Measurements from ENCODE around the gene ITPR2. TPM values are rescaled to one million over a fixed set of nuclear protein-coding genes. Genes with fewer than 3 reads are reported as not detected.

The ITPR2 gene
- total and polyA plus RNA-seq, 2 of the 13 experiments (the other 11 are each of a cell fraction or from before 2014, with no cell fraction given) = 31.9 to 81.9 TPM

- TF ChIP-seq, protein P1, sequence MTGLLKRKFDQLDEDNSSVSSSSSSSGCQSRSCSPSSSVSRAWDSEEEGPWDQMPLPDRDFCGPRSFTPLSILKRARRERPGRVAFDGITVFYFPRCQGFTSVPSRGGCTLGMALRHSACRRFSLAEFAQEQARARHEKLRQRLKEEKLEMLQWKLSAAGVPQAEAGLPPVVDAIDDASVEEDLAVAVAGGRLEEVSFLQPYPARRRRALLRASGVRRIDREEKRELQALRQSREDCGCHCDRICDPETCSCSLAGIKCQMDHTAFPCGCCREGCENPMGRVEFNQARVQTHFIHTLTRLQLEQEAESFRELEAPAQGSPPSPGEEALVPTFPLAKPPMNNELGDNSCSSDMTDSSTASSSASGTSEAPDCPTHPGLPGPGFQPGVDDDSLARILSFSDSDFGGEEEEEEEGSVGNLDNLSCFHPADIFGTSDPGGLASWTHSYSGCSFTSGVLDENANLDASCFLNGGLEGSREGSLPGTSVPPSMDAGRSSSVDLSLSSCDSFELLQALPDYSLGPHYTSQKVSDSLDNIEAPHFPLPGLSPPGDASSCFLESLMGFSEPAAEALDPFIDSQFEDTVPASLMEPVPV (CRISPR knock-in tag; IDR thresholded peaks at IDR 0.05) = 0 out of 2 replicates have a peak, but pooled peaks have one; percentile 68
- TF ChIP-seq DMAP1 (CRISPR knock-in tag; IDR thresholded peaks at IDR 0.05) = peak; percentile 67; the same call in 1 of the 2 replicates
- TF ChIP-seq ZSCAN29 (CRISPR knock-in tag; conservative IDR thresholded peaks at IDR 0.05) = 0 out of 2 replicates have a peak, but pooled peaks have one; percentile 29
- TF ChIP-seq ARID3A (IDR thresholded peaks at IDR 0.05; ENCODE audit: low read depth, low read length) = peak; percentile 56; the same call in 1 of the 2 replicates
- peak; percentile 84 for TF ChIP-seq TEAD3 (CRISPR knock-in tag; optimal IDR thresholded peaks at IDR 0.05; ENCODE audit: borderline replicate concordance)
- peak; percentile 69; the same call in 1 of the 2 replicates for TF ChIP-seq KLF6 (CRISPR knock-in tag; IDR thresholded peaks at IDR 0.05)
- peak; percentile 74 for TF ChIP-seq ZEB1 (IDR thresholded peaks at IDR 0.05; ENCODE audit: insufficient replicate concordance, low read depth)
- TF ChIP-seq ZBTB1 (CRISPR knock-in tag; IDR thresholded peaks at IDR 0.05; ENCODE audit: borderline replicate concordance) = no peak
- TF ChIP-seq DNMT1 (CRISPR knock-in tag; IDR thresholded peaks at IDR 0.05) = no peak
- peak; percentile 15; the same call in 1 of the 2 replicates for TF ChIP-seq ATF3 (CRISPR knock-in tag; IDR thresholded peaks at IDR 0.05)
- peak; percentile 98 for TF ChIP-seq CREM (IDR thresholded peaks at IDR 0.05)
- no peak for TF ChIP-seq CREM (CRISPR knock-in tag; IDR thresholded peaks at IDR 0.05)
- TF ChIP-seq MIER3 (CRISPR knock-in tag; IDR thresholded peaks at IDR 0.05; ENCODE audit: borderline replicate concordance) = peak; percentile 95; the same call in 1 of the 2 replicates
- TF ChIP-seq, protein P2, sequence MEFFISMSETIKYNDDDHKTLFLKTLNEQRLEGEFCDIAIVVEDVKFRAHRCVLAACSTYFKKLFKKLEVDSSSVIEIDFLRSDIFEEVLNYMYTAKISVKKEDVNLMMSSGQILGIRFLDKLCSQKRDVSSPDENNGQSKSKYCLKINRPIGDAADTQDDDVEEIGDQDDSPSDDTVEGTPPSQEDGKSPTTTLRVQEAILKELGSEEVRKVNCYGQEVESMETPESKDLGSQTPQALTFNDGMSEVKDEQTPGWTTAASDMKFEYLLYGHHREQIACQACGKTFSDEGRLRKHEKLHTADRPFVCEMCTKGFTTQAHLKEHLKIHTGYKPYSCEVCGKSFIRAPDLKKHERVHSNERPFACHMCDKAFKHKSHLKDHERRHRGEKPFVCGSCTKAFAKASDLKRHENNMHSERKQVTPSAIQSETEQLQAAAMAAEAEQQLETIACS (CRISPR knock-in tag; IDR thresholded peaks at IDR 0.05) = no peak
- TF ChIP-seq ZBTB21 (CRISPR knock-in tag; IDR thresholded peaks at IDR 0.05) = peak; percentile 35; the same call in 1 of the 2 replicates
- no peak for TF ChIP-seq BHLHE40 (IDR thresholded peaks at IDR 0.05; ENCODE audit: low read length)
- TF ChIP-seq, protein P3, sequence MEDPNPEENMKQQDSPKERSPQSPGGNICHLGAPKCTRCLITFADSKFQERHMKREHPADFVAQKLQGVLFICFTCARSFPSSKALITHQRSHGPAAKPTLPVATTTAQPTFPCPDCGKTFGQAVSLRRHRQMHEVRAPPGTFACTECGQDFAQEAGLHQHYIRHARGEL (CRISPR knock-in tag; IDR thresholded peaks at IDR 0.05) = no peak
- TF ChIP-seq, protein P4, sequence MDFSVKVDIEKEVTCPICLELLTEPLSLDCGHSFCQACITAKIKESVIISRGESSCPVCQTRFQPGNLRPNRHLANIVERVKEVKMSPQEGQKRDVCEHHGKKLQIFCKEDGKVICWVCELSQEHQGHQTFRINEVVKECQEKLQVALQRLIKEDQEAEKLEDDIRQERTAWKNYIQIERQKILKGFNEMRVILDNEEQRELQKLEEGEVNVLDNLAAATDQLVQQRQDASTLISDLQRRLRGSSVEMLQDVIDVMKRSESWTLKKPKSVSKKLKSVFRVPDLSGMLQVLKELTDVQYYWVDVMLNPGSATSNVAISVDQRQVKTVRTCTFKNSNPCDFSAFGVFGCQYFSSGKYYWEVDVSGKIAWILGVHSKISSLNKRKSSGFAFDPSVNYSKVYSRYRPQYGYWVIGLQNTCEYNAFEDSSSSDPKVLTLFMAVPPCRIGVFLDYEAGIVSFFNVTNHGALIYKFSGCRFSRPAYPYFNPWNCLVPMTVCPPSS (IDR thresholded peaks at IDR 0.05) = no peak
- no peak for TF ChIP-seq TERF1 (CRISPR knock-in tag; IDR thresholded peaks at IDR 0.05)
- TF ChIP-seq HHEX (CRISPR knock-in tag; IDR thresholded peaks at IDR 0.05) = peak; percentile 75
- no peak for TF ChIP-seq ZNF557 (CRISPR knock-in tag; IDR thresholded peaks at IDR 0.05)
- no peak for TF ChIP-seq ZNF598 (CRISPR knock-in tag; IDR thresholded peaks at IDR 0.05; ENCODE audit: borderline replicate concordance)
These were observed 96.2 kb downstream of the ITPR2 start (continued) for GRCh38 chr12:26736563-26737486.
